OCI-LY3 (cell line): ENCODE results near the gene TAS2R50.

ENCODE experiments used
- H2AFZ ChIP-seq: fragments of 200-600, 300-600 bp; shearing (Covaris generic); 2 replicates; pipeline ENCODE4 v1.6.0; 2014; ENCODE audit warnings: antibody characterized with exemption, low read depth, low read length
- H3K27ac ChIP-seq: fragments of 200-600, 300-600 bp; sonication (generic); 2 replicates; pipeline ENCODE4 v1.5.1; 2014; ENCODE audit warnings: mild to moderate bottlenecking, low read length, moderate library complexity, mixed read lengths
- H3K27me3 ChIP-seq: fragments of 200-600, 300-600 bp; sonication (generic); 2 replicates; pipeline ENCODE4 v1.6.1; 2014; ENCODE audit warnings: low read depth, low read length, mixed read lengths
- H3K36me3 ChIP-seq: fragments of 200-600, 300-600 bp; sonication (generic); replicated peaks from 2 replicates; pipeline ENCODE3; 2014; ENCODE audit warnings: low read depth, low read length, mixed read lengths
- H3K4me1 ChIP-seq: fragments of 300-600, 200-600 bp; sonication (generic); 2 replicates; pipeline ENCODE4 v1.6.1; 2014; ENCODE audit warnings: low read length, mixed read lengths
- H3K4me2 ChIP-seq: fragments of 200-600, 300-600 bp; sonication (generic); 2 replicates; pipeline ENCODE4 v1.6.1; 2014; ENCODE audit warnings: low read length, mixed read lengths
- H3K4me3 ChIP-seq: fragments of 300-600, 200-600 bp; sonication (generic); 2 replicates; pipeline ENCODE4 v1.5.1; 2014; ENCODE audit warnings: antibody characterized with exemption, mild to moderate bottlenecking, low read length, moderate library complexity
- H3K79me2 ChIP-seq: fragments of 300-600, 200-600 bp; shearing (Covaris generic); 2 replicates; pipeline ENCODE4 v1.6.1; 2014; ENCODE audit warnings: mild to moderate bottlenecking, low read length, mixed read lengths
- H3K9ac ChIP-seq: fragments of 300-600, 200-600 bp; shearing (Covaris generic); 2 replicates; pipeline ENCODE4 v1.6.0; 2014; ENCODE audit warnings: mild to moderate bottlenecking, low read length, moderate library complexity
- H3K9me3 ChIP-seq: fragments of 200-600, 300-600 bp; shearing (Covaris generic); 2 replicates; pipeline ENCODE4 v1.6.1; 2014; ENCODE audit warnings: low read length, mixed read lengths; ENCODE audit not compliant: insufficient read depth
- H4K20me1 ChIP-seq: fragments of 200-600, 300-600 bp; sonication (generic); 2 replicates; pipeline ENCODE4 v1.6.1; 2016; ENCODE audit warnings: low read length, mixed read lengths; ENCODE audit not compliant: insufficient read depth
- EZH2phosphoT487 ChIP-seq: fragments of 200-600 bp; shearing (Covaris generic); IDR thresholded peaks from 2 replicates; pipeline ENCODE4 v1.6.1; 2018; ENCODE audit warnings: antibody characterized with exemption, mixed run types, low read depth
- TF ChIP-seq, protein P1 (sequence below): fragments of 200-600, 300-600 bp; sonication (generic); IDR thresholded peaks from 2 replicates; pipeline ENCODE4 v1.5.1; 2014; ENCODE audit warnings: antibody characterized with exemption, low read length, low read depth

The TAS2R50 gene

DNA sequence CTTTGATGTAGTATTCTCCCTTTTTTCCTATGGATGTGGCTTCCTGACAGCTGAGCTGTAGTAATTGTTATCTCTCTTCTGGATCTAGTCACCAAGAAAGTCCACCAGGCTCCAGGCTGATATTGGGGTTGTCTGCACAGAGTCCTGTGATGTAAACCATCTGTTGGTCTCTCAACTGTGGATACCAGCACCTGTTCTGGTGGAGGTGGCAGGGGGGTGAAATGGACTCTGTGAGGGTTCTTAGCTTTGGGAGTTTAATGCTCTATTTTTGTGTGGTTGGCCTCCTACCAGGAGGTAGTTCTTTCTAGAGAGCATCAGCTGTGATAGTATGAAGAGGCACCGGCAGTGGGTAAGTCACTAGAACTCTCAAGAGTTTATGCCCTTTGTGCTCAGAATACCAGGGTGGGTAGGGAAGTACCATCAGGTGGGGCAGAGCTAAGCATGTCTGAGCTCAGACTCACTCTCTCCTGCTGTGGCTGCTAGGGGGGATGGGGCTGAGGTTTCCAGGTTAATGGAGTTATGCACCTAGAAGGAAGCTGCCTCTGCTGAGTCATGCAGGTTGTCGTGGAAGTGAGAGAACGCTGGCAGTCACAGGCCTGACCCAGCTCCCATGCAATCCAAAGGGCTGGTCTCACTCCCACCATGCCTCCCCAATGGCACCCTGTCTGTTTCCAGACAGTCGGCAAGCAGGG lies 44.6 kb downstream of the TAS2R50 start:
- H3K4me1 ChIP-seq, result peaks cover 10% of the 10 kb centered on the region
- H3K4me2 ChIP-seq, result no peak overlapping the region
- H2AFZ ChIP-seq, result no peak overlapping the region
- no peaks in the 10 kb centered on the region for H3K79me2 ChIP-seq
- no peaks in the 10 kb centered on the region for H3K36me3 ChIP-seq
- no peaks in the 10 kb centered on the region for H4K20me1 ChIP-seq
- H3K4me3 ChIP-seq, result no peak overlapping the region
- H3K27ac ChIP-seq, result no peak overlapping the region
- no peaks in the 10 kb centered on the region for H3K9me3 ChIP-seq
- no peaks in the 10 kb centered on the region for H3K27me3 ChIP-seq
- no peak overlapping the region for H3K9ac ChIP-seq
- no peak for TF ChIP-seq EZH2phosphoT487
- TF ChIP-seq, protein P1, sequence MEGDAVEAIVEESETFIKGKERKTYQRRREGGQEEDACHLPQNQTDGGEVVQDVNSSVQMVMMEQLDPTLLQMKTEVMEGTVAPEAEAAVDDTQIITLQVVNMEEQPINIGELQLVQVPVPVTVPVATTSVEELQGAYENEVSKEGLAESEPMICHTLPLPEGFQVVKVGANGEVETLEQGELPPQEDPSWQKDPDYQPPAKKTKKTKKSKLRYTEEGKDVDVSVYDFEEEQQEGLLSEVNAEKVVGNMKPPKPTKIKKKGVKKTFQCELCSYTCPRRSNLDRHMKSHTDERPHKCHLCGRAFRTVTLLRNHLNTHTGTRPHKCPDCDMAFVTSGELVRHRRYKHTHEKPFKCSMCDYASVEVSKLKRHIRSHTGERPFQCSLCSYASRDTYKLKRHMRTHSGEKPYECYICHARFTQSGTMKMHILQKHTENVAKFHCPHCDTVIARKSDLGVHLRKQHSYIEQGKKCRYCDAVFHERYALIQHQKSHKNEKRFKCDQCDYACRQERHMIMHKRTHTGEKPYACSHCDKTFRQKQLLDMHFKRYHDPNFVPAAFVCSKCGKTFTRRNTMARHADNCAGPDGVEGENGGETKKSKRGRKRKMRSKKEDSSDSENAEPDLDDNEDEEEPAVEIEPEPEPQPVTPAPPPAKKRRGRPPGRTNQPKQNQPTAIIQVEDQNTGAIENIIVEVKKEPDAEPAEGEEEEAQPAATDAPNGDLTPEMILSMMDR, result no peak

DNA sequence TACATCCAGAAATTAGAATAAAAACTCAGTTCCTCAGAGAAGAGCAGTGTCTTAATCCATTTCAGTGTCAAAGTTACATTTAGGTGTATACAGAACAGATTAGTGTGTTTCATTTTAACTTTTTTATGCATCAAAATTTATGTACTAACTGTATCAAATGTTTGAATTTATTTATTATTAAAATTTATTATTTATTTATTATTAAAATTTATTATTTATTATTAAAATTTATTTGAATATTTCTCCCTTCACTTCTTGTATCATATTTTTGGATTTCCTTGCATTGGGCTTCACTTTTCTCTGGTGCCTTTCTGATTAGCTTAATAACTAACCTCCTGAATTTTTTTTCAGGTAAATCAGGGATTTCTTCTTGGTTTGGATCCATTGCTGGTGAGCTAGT lies 45.3 kb downstream of the TAS2R50 start:
- H3K36me3 ChIP-seq, result no peaks in the 10 kb centered on the region
- no peaks in the 10 kb centered on the region for H3K27me3 ChIP-seq
- H3K4me2 ChIP-seq, result no peak overlapping the region
- H3K9me3 ChIP-seq, result no peaks in the 10 kb centered on the region
- H3K4me1 ChIP-seq, result peaks cover 10% of the 10 kb centered on the region
- H3K79me2 ChIP-seq, result no peaks in the 10 kb centered on the region
- TF ChIP-seq, protein P1, result no peak
- no peak for TF ChIP-seq EZH2phosphoT487
- no peak overlapping the region for H3K4me3 ChIP-seq
- H3K9ac ChIP-seq, result no peak overlapping the region
- no peaks in the 10 kb centered on the region for H4K20me1 ChIP-seq
- no peak overlapping the region for H2AFZ ChIP-seq
- H3K27ac ChIP-seq, result no peak overlapping the region

DNA sequence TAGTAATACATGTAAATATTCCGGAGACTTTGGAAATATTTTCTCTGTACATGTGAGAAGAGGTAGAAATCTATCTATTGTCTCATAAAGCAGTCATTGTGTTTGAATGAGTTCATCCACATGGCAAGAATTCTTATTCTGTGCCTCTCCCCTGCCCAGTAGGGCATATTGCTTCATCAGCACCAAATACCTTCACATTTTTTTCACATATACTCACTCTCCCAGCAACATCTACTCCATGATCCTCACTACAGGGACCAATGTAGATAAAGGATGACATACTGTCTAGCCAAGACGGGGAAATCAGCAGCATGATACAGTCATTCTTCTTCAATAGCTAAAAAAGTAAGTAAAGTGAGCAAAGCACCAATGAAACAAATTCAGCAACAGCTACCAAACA lies 46.3 kb downstream of the TAS2R50 start:
- Histone ChIP-seq H3K4me2 (no peak overlapping the region), H3K36me3 (no peaks in the 10 kb centered on the region), H3K4me1 (peaks cover 10% of the 10 kb centered on the region), H3K4me3 (no peak overlapping the region), H3K9me3 (no peaks in the 10 kb centered on the region), H4K20me1 (no peaks in the 10 kb centered on the region), H2AFZ (no peak overlapping the region), H3K27ac (no peak overlapping the region), H3K79me2 (no peaks in the 10 kb centered on the region), H3K27me3 (no peaks in the 10 kb centered on the region), H3K9ac (no peak overlapping the region)
- TF ChIP-seq EZH2phosphoT487, result no peak
- TF ChIP-seq, protein P1, result no peak

DNA sequence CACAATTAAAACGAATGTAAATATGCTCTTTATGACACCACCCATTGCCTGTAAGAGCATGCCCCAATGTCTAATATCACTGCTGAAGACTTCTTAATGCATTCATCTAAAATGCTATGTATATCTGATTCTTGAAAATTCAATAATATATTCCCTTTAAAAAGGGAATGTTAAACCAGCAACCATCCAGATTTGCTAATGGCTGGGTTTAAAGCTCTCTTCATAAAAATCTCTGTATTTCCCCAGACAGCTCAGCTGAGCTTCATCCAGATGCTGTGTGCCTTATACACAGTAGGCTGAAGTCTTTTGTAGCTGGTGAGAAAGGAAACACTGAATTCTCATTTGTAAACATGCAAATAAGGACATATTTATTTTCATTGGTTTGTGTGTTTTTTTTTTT lies 47.5 kb downstream of the TAS2R50 start, which contains the start of gene TAS2R14:
TAS2R14 (minus strand) TSS at position 101 of the 400 bp plus-strand sequence; CDS start at position 45, 56 bp downstream.
- no peaks in the 10 kb centered on the region for H3K9me3 ChIP-seq
- no peak within 1 kb of the TSS for H3K4me3 ChIP-seq
- peaks cover 10% of the 10 kb centered on the region for H3K4me1 ChIP-seq
- TF ChIP-seq EZH2phosphoT487, result no peak
- TF ChIP-seq, protein P1, result no peak
- no peaks in the 10 kb centered on the region for H3K36me3 ChIP-seq
- H3K27me3 ChIP-seq, result no peaks in the 10 kb centered on the region
- no peaks in the 10 kb centered on the region for H4K20me1 ChIP-seq
- no peak within 1 kb of the TSS for H3K4me2 ChIP-seq
- no peak within 1 kb of the TSS for H3K27ac ChIP-seq
- no peak within 1 kb of the TSS for H2AFZ ChIP-seq
- no peak within 1 kb of the TSS for H3K9ac ChIP-seq
- H3K79me2 ChIP-seq, result no peaks in the 10 kb centered on the region
